Lower lobe of right lung (tissue), 2 donors: Measurements from ENCODE around the gene SLC17A9. TPM values are rescaled to one million over a fixed set of nuclear protein-coding genes. Genes with fewer than 3 reads are reported as not detected.

ENCODE experiments used
- ATAC-seq, 2 donors: fragments of 200-7000 bp; cut with Tn5 transposase; one replicate each; pipeline ENCODE4 v1.9.1; 2020 to 2022; ENCODE audit warnings: mild to moderate bottlenecking in 2 of 2, moderate library complexity in 2 of 2
- DNase-seq: peaks from one replicate; pipeline ENCODE4 v3.0.0-alpha.2; 2020
- H3K27ac ChIP-seq: fragments of 200-600 bp; one replicate; pipeline ENCODE4 v1.8.0; 2022
- H3K27me3 ChIP-seq: fragments of 200-600 bp; one replicate; pipeline ENCODE4 v1.8.0; 2022; ENCODE audit warnings: low read depth
- H3K36me3 ChIP-seq: fragments of 200-600 bp; one replicate; pipeline ENCODE4 v1.8.0; 2022; ENCODE audit warnings: mild to moderate bottlenecking
- H3K4me1 ChIP-seq: fragments of 200-600 bp; one replicate; pipeline ENCODE4 v1.8.0; 2022
- H3K4me3 ChIP-seq: fragments of 200-600 bp; one replicate; pipeline ENCODE4 v1.8.0; 2022; ENCODE audit warnings: mild to moderate bottlenecking
- H3K9me3 ChIP-seq: fragments of 200-600 bp; one replicate; pipeline ENCODE4 v1.8.0; 2022
- intact Hi-C: fragments of 100-400 bp; cut with DNase I; formaldehyde crosslinking; loops from one replicate; pipeline ENCODE4 v1.11.0; 2022
- total RNA-seq: library from RNA; stranded (reverse); fragmentation: NEBNext Ultra II Directional; extraction: Animal tissue kit (Norgen Biotek cat#: 25700); gene quantifications from one replicate; pipeline ENCODE4 v1.2.1, GENCODE V29; 2021
- TF ChIP-seq, protein P1 (sequence below): fragments of 200-600 bp; IDR thresholded peaks from one replicate; pipeline ENCODE4 v1.8.0; 2022; ENCODE audit warnings: antibody characterized with exemption, mild to moderate bottlenecking
- donor health status: DM: no; HTN: yes; CAD: no; lungs with severe emphysema.

Gene SLC17A9
- total RNA-seq, 1 donor from 2014 or later: 10.4 TPM

DNA sequence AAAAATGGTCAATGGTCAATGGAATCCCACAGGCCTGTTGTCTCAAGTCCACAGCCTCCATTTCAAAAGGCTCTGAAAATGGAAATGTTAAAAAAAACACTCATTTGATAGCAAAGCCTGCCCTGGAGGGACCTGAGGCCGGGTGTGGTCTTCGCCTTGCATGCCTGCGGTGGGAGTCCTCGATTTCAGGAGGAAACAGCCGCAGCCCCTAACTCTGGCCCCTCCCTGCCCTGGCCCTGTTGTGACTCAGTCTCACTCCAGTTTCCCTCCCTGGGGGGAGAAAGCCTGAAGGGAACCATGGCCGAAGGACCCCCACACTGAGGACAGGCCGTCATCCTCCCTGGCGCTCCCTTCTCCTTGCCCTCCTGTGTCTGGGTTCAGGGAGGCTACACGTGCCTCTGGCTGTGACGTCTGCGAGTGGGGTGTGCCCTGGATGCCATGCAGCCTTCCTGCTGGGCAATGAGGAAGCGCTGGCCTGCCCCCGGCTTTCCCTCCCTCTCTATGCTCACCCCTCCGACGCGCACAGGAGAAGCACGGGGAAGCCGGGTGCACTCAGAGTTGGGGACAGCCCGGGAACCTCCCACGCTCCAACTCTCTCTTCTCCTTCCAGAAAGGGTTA is 45.0 kb downstream of the SLC17A9 start:
- intact Hi-C loops: no loop called here

DNA sequence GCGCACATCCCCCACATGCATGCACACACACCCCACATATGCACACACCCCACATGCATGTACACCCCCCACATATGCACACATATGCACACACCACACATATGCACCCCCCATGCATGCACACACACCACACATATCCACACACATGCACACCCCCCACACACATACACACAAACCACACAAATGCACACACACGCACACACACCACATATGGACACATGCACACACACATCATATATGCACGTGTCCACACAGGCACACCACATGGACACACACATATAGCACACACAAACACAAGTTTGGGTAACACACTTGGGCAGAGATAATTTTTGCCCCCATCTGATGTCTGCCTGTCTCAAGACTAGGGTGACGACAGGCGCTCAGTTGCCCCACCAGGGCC is 45.9 kb downstream of the SLC17A9 start:
- H3K4me1 ChIP-seq: no peaks in the 10 kb centered on the region
- no peak overlapping the region for H3K27ac ChIP-seq
- H3K27me3 ChIP-seq: peaks cover 68% of the 10 kb centered on the region
- no peak for ATAC-seq
- no peak overlapping the region for H3K4me3 ChIP-seq
- DNase-seq: no peak
- TF ChIP-seq, protein P1, sequence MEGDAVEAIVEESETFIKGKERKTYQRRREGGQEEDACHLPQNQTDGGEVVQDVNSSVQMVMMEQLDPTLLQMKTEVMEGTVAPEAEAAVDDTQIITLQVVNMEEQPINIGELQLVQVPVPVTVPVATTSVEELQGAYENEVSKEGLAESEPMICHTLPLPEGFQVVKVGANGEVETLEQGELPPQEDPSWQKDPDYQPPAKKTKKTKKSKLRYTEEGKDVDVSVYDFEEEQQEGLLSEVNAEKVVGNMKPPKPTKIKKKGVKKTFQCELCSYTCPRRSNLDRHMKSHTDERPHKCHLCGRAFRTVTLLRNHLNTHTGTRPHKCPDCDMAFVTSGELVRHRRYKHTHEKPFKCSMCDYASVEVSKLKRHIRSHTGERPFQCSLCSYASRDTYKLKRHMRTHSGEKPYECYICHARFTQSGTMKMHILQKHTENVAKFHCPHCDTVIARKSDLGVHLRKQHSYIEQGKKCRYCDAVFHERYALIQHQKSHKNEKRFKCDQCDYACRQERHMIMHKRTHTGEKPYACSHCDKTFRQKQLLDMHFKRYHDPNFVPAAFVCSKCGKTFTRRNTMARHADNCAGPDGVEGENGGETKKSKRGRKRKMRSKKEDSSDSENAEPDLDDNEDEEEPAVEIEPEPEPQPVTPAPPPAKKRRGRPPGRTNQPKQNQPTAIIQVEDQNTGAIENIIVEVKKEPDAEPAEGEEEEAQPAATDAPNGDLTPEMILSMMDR: no peak
- intact Hi-C loops: no loop called here
- no peaks in the 10 kb centered on the region for H3K9me3 ChIP-seq
- no peaks in the 10 kb centered on the region for H3K36me3 ChIP-seq

More for the DNA sequence above, 45.0 kb downstream of the SLC17A9 start:
- TF ChIP-seq, protein P1: no peak
- ATAC-seq: peak in 1 of 2 donors; percentile 36
- DNase-seq: no peak
- peaks cover 63% of the 10 kb centered on the region for H3K27me3 ChIP-seq
- no peaks in the 10 kb centered on the region for H3K4me1 ChIP-seq
- no peak overlapping the region for H3K4me3 ChIP-seq
- H3K9me3 ChIP-seq: no peaks in the 10 kb centered on the region
- H3K27ac ChIP-seq: no peak overlapping the region
- no peaks in the 10 kb centered on the region for H3K36me3 ChIP-seq

DNA sequence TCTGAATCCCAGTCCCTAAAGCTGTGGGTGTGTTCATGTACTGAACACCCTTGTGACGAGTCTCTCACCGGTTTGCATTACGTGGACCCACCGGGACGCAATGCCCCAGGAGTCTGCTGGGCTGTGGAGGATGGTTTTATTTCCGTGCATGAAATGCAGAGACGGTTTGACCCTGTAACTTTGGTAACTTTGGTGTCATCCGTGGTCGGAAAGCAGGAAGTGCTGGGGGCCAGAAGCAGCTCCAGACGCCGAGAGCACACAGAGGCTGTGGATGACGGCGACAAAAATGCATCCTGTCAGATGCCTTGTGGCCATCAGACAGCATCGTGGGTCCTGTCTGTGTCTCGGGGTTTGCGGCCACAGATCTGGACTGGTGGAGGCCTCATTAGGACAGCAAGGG is 47.1 kb downstream of the SLC17A9 start:
- H3K4me3 ChIP-seq: no peak overlapping the region
- TF ChIP-seq, protein P1: no peak
- no peaks in the 10 kb centered on the region for H3K36me3 ChIP-seq
- no peak overlapping the region for H3K27ac ChIP-seq
- peaks cover 70% of the 10 kb centered on the region for H3K27me3 ChIP-seq
- H3K4me1 ChIP-seq: no peaks in the 10 kb centered on the region
- intact Hi-C loops: no loop called here
- no peaks in the 10 kb centered on the region for H3K9me3 ChIP-seq
- no peak for ATAC-seq
- no peak for DNase-seq

DNA sequence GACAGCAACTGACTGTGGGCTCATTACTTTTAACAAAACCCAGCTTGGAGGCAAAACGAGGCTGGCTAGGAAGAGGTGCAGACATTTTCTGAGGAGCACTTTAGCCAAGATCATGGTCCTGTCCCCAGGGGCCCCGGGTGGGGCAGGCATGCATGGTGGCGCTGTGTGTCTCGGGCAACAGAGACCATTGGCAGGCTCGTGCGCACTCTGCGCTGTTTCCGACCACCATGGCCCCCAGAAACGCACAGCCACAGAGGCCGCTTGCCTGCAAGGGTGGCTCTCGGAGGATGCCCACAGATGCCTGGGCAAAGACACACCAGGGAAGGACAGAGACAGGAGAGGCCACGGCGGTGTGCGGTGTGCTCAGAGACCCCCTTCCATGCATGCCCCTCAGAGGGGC is 47.5 kb downstream of the SLC17A9 start:
- Histone ChIP-seq H3K27ac (no peak overlapping the region), H3K9me3 (no peaks in the 10 kb centered on the region), H3K27me3 (peaks cover 70% of the 10 kb centered on the region), H3K4me1 (no peaks in the 10 kb centered on the region), H3K4me3 (no peak overlapping the region), H3K36me3 (no peaks in the 10 kb centered on the region)
- DNase-seq (no peak), ATAC-seq (no peak)
- intact Hi-C loops: no loop called here
- TF ChIP-seq, protein P1: no peak

DNA sequence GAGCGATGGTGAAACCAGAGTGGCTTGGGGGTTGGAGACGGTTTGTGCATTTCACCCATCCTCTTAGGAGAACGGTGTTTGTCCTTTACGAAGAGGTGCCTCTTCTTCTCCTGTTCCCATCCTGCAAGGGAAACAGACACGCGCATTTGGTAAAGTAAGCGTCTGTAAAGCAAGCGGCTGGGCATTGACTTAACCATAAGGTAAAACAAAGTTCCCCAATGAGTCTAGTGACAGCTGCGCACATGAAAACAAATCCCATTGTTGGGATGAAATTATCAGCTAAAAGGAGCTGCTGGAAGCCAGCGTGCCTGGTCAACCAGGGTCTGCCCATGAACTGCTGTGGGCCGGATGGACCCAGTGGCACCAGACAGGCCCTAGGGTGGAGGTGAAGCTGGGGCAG is 48.4 kb downstream of the SLC17A9 start:
- no peak for ATAC-seq
- intact Hi-C loops: no loop called here
- H3K36me3 ChIP-seq: no peaks in the 10 kb centered on the region
- H3K4me1 ChIP-seq: no peaks in the 10 kb centered on the region
- H3K9me3 ChIP-seq: no peaks in the 10 kb centered on the region
- H3K4me3 ChIP-seq: no peak overlapping the region
- no peak for DNase-seq
- H3K27me3 ChIP-seq: peaks cover 72% of the 10 kb centered on the region
- TF ChIP-seq, protein P1: no peak
- no peak overlapping the region for H3K27ac ChIP-seq
